ENCODE results near the gene RFX7.
"Not testable (repeated sequence)": the region's sequence is repeated elsewhere in the genome, so short reads cannot be mapped to it uniquely, and the experiment has no call there.

The RFX7 gene

GRCh38 chr15:56205061-56205876 is 38.4 kb downstream of the RFX7 start:
- DNase-seq (ENCODE audit: low spot score): no peak

- not testable (repeated sequence) for DNase-seq (ENCODE audit: low spot score)
Measured at GRCh38 chr15:56203312-56203922, 40.3 kb downstream of the RFX7 start.

GRCh38 chr15:56202701-56203100 is 41.0 kb downstream of the RFX7 start:
- no peak for DNase-seq (ENCODE audit: low spot score)

- no peak for DNase-seq (ENCODE audit: low spot score)
Measured at GRCh38 chr15:56199038-56199437, 44.6 kb downstream of the RFX7 start.

- no peak for DNase-seq (ENCODE audit: low spot score)
Measured at GRCh38 chr15:56194035-56194434, 49.6 kb downstream of the RFX7 start.

- DNase-seq (ENCODE audit: low spot score): no peak
Measured at GRCh38 chr15:56192659-56193442, 50.8 kb downstream of the RFX7 start.

- DNase-seq (ENCODE audit: low spot score): no peak
Measured at GRCh38 chr15:56187665-56188064, 56.0 kb downstream of the RFX7 start.

- no peak for DNase-seq (ENCODE audit: low spot score)
Measured at GRCh38 chr15:56185980-56186379, 57.7 kb downstream of the RFX7 start.

- no peak for DNase-seq (ENCODE audit: low spot score)
Measured at GRCh38 chr15:56184516-56184915, 59.2 kb downstream of the RFX7 start.

GRCh38 chr15:56180851-56181250 is 62.8 kb downstream of the RFX7 start:
- no peak for DNase-seq (ENCODE audit: low spot score)

- no peak for DNase-seq (ENCODE audit: low spot score)
Measured at GRCh38 chr15:56176996-56177395, 66.7 kb downstream of the RFX7 start.

GRCh38 chr15:56175788-56176187 is 67.9 kb downstream of the RFX7 start:
- no peak for DNase-seq (ENCODE audit: low spot score)

GRCh38 chr15:56174649-56175048 is 69.0 kb downstream of the RFX7 start:
- DNase-seq (ENCODE audit: low spot score): no peak

GRCh38 chr15:56168394-56168793 is 75.3 kb downstream of the RFX7 start:
- DNase-seq (ENCODE audit: low spot score): no peak

- DNase-seq (ENCODE audit: low spot score): no peak
Measured at GRCh38 chr15:56165234-56165633, 78.4 kb downstream of the RFX7 start.

- no peak for DNase-seq (ENCODE audit: low spot score)
Measured at GRCh38 chr15:56160966-56161365, 82.7 kb downstream of the RFX7 start.

GRCh38 chr15:56156877-56157276 is 86.8 kb downstream of the RFX7 start:
- DNase-seq (ENCODE audit: low spot score): no peak

GRCh38 chr15:56155278-56155677 is 88.4 kb downstream of the RFX7 start:
- not testable (repeated sequence) for DNase-seq (ENCODE audit: low spot score)

- not testable (repeated sequence) for DNase-seq (ENCODE audit: low spot score)
Measured at GRCh38 chr15:56154768-56155167, 88.9 kb downstream of the RFX7 start.

- no peak for DNase-seq (ENCODE audit: low spot score)
Measured at GRCh38 chr15:56150204-56150603, 93.5 kb downstream of the RFX7 start.

GRCh38 chr15:56148064-56148463 is 95.6 kb downstream of the RFX7 start:
- no peak for DNase-seq (ENCODE audit: low spot score)

- no peak for DNase-seq (ENCODE audit: low spot score)
Measured at GRCh38 chr15:56146756-56147155, 96.9 kb downstream of the RFX7 start.

GRCh38 chr15:56128081-56128480 is 115.6 kb downstream of the RFX7 start:
- DNase-seq (ENCODE audit: low spot score): no peak

Measured in CD4-positive, alpha-beta T cell treated with Interleukin-15 for 4 hours (primary cell).